ENCODE results near the gene ABCG1.

DNA sequence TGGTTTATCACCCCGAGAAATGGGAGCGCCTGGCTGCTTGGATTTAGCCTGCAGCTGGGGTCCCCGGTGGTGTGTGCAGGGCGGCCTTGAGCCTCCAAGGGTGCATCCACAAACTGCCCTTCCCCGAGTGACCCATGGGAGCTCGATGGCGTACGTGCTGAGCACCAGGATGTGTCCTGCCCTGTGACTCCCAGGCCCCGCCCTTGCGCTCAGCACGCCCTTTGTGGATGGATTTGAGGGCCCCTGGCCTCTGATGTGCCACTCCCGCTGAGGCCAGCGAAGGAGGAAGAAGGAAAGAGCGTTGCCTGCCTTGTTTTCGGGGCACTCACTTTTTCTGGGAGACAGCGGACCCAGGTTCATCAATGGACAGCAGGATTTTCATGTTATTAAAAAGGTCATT, 98.0 kb downstream of the ABCG1 start:
- no peak for TF ChIP-seq GATA2 (IDR thresholded peaks at IDR 0.05; ENCODE audit: low read depth, low read length)
- no peak for TF ChIP-seq GATA3 (IDR thresholded peaks at IDR 0.05; ENCODE audit: low read depth, low read length)
